Thymus (tissue), 11 donors: ENCODE data around the gene CYP4F12. TPM values are rescaled to one million over a fixed set of nuclear protein-coding genes. Genes with fewer than 3 reads are reported as not detected.

Experiments
- DNase-seq, 9 donors: peaks; one replicate each; pipeline ENCODE4 v3.0.0-alpha.2; 2013; ENCODE audit warnings: low spot score in 9 of 9, low read depth in 6 of 9, missing footprints in 1 of 9
- H3K27ac ChIP-seq, 2 donors: one replicate each; pipeline ENCODE4 v1.5.1; 2013; ENCODE audit warnings: control low read depth in 1 of 2, low read depth in 1 of 2, low read length in 1 of 2, mild to moderate bottlenecking in 1 of 2, moderate library complexity in 1 of 2
- H3K27me3 ChIP-seq, 2 donors: one replicate each; pipeline ENCODE4 v1.5.1; 2013; ENCODE audit warnings: low read length in 1 of 2; ENCODE audit not compliant: control insufficient read depth in 2 of 2, insufficient read depth in 1 of 2
- H3K36me3 ChIP-seq, 2 donors: one replicate each; pipeline ENCODE4 v1.5.1; 2013; ENCODE audit warnings: low read length in 1 of 2, mild to moderate bottlenecking in 1 of 2, moderate library complexity in 1 of 2; ENCODE audit not compliant: control insufficient read depth in 2 of 2, insufficient read depth in 2 of 2
- H3K4me1 ChIP-seq, 2 donors: one replicate each; pipeline ENCODE4 v1.5.1; 2013; ENCODE audit warnings: low read length in 2 of 2; ENCODE audit not compliant: control insufficient read depth in 2 of 2, insufficient read depth in 2 of 2
- H3K4me3 ChIP-seq, 2 donors: one replicate each; pipeline ENCODE4 v1.5.1; 2013; ENCODE audit warnings: low read length in 2 of 2, control low read depth in 1 of 2, mild to moderate bottlenecking in 1 of 2
- H3K9me3 ChIP-seq, 2 donors: one replicate each; pipeline ENCODE4 v1.5.1; 2013; ENCODE audit warnings: low read length in 1 of 2, mild to moderate bottlenecking in 1 of 2; ENCODE audit not compliant: control insufficient read depth in 2 of 2, insufficient read depth in 1 of 2
- WGBS: extraction: QIAGEN DNeasy Blood & Tissue Kit; methylation state at CpG from one replicate; pipeline ENCODE4 v1.1.7; 2013; 5-methylcytosine and 5-hydroxymethylcytosine counted together
- polyA plus RNA-seq: library from polyadenylated mRNA; stranded (reverse); fragments of 200-250 nt; gene quantifications from one replicate; pipeline ENCODE4 v1.2.3, GENCODE V29; 2013
- total RNA-seq: library from RNA; stranded (reverse); fragments of 120-200 nt; gene quantifications from one replicate; pipeline ENCODE4 v1.2.4, GENCODE V29; 2013
- donor health status: healthy.

Gene CYP4F12
- total and polyA plus RNA-seq, 2 donors, result 1.4 to 6.8 TPM

DNA sequence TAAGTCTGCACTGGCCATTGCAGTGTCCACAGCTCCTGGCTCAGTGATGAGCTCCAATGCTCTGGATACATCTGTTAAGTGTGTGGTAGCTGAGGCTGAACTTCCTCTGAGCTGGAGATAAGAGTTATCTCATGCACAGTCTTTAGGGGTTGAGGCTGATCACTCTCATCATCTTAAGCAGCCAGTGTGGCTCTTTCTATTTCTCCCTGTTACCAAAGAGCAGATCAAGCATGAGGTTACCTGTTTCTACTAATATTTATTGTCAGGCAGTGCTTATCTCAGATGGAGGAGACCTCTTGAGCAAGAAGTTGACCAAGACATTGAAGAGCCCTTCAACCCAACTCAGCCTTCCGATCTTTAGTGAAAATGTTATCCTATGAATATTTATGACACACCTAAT is 48.4 kb downstream of the CYP4F12 start:
- H3K4me1 ChIP-seq, result no peaks in the 10 kb centered on the region
- H3K9me3 ChIP-seq, result peaks cover 0 to 1% of the 10 kb centered on the region in 2 donors
- peaks cover 0 to 7% of the 10 kb centered on the region in 2 donors for H3K27me3 ChIP-seq
- no peak overlapping the region for H3K27ac ChIP-seq
- 93% methylated on average over 1 of the region's 1 CpG for WGBS
- DNase-seq, result no peak
- H3K36me3 ChIP-seq, result no peaks in the 10 kb centered on the region
- H3K4me3 ChIP-seq, result no peak overlapping the region

DNA sequence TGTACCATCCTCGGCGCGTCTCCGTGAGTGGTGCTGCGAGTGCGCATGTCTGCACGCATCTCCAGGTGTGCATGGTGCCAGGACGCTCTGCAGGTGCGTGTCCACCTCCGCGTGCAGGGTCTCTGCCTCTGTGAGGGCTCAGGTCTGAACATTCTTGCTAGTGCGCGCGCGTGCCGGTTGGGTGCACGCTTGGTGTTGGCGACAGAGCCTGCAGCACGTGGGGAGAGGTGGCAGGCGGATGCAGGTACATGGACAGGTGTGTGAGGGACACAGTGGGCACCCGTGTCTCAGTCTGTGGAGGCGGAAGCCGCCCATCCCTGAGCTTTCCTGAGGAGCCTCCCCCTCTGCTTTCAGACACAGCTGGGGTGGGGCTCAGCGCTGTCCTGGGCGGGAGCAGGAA is 50.1 kb downstream of the CYP4F12 start:
- peaks cover 0 to 1% of the 10 kb centered on the region in 2 donors for H3K9me3 ChIP-seq
- no peak overlapping the region for H3K4me3 ChIP-seq
- no peak for DNase-seq
- H3K4me1 ChIP-seq, result no peaks in the 10 kb centered on the region
- WGBS, result 33% methylated on average over 25 of the region's 25 CpGs
- H3K27me3 ChIP-seq, result peaks cover 0 to 7% of the 10 kb centered on the region in 2 donors
- H3K36me3 ChIP-seq, result no peaks in the 10 kb centered on the region
- no peak overlapping the region for H3K27ac ChIP-seq

DNA sequence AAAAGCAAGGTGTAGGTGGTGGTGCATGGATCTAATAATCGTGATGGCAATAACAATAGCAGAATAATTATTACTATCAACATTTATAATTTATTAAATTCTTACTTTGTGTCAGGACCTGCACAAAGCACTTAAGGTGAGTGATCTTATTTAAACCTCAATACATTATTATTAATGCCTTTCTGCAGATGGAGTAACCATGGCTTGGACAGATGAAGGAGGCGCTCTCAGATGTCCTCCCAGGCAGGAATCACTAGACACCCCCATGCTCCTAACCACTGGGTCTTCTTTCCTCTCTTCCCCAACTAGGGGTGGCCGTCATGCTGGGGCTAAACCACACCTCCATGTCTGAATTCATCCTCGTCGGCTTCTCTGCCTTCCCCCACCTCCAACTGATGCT is 54.8 kb downstream of the CYP4F12 start, which contains the start of gene OR10H2:
Gene OR10H2 (plus strand): TSS at position 301 of the 400 bp plus-strand sequence. CDS start 20 bp downstream, at position 321.
- no peak for DNase-seq
- WGBS, result 81% methylated on average over 5 of the region's 5 CpGs
- H3K36me3 ChIP-seq, result no peaks in the 10 kb centered on the region
- peaks cover 0 to 7% of the 10 kb centered on the region in 2 donors for H3K27me3 ChIP-seq
- H3K9me3 ChIP-seq, result peaks cover 0 to under 1% of the 10 kb centered on the region in 2 donors
- no peaks in the 10 kb centered on the region for H3K4me1 ChIP-seq
- H3K27ac ChIP-seq, result no peak within 1 kb of the TSS
- H3K4me3 ChIP-seq, result no peak within 1 kb of the TSS

DNA sequence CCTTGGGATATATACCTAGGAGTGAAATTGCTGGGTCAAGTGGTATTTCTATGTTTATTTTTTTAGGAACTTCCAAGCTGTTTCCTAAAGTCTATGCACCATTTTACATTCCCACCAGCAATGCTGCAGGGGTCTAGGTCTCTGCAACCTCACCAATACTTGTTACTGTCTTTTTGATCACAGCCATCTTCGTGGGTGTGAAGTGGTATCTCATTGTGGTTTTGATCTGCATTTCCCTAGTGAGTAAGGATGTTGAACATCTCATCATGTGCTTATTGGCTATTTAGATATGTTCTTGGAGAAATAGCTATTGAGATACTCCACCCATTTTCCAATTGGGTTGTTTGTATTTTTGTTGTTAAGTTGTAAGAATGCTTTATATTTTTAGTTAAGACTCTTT is 57.7 kb downstream of the CYP4F12 start:
- DNase-seq, result no peak
- H3K27ac ChIP-seq, result no peak overlapping the region
- no peaks in the 10 kb centered on the region for H3K36me3 ChIP-seq
- no peaks in the 10 kb centered on the region for H3K9me3 ChIP-seq
- H3K27me3 ChIP-seq, result peaks cover 0 to 2% of the 10 kb centered on the region in 2 donors
- WGBS, result 21% methylated on average over 1 of the region's 1 CpG
- no peaks in the 10 kb centered on the region for H3K4me1 ChIP-seq
- H3K4me3 ChIP-seq, result no peak overlapping the region

DNA sequence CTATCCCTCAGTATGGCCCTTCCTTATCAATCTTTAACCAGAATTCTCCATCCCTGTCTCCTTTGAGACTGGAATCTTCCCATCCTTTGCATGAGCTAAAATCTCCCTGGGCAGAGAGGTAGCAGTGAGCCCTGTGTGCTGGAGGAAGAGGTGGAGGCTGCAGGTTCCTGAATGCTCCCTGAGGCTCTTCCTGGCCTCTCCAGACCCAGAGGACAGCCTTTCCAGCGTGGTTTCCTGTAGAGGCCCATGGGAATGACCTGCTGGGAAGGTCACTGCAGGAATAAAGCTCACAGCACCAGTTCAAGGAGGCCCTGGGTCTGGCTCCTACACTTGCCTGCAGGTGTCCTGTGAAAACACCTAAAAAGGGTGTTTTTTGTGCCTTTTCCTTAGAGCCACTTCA is 59.5 kb downstream of the CYP4F12 start:
- H3K36me3 ChIP-seq, result no peaks in the 10 kb centered on the region
- H3K27ac ChIP-seq, result no peak overlapping the region
- peaks cover 0 to 2% of the 10 kb centered on the region in 2 donors for H3K27me3 ChIP-seq
- DNase-seq, result no peak
- WGBS, result 16% methylated on average over 1 of the region's 1 CpG
- H3K4me1 ChIP-seq, result no peaks in the 10 kb centered on the region
- H3K9me3 ChIP-seq, result no peaks in the 10 kb centered on the region
- H3K4me3 ChIP-seq, result no peak overlapping the region

DNA sequence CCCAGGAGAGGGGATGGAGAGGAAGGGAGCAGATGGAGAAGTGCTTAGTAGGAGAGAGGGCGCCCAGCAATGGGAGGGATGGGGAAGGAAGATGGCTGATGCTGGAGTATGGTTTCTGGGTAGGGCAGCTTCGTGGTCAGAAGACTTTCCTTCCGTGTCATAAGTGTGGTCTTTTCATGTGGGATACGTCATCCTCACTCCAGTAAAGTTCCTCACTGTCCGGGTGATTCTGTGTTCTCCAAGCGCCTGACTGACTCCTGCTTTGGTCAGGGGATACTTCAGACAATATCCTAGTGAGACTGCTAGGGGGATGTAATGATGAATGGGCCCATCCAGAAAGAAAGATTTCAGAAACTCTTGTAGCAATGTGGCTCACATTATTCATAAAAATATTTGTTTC is 61.0 kb downstream of the CYP4F12 start:
- 72% methylated on average over 6 of the region's 6 CpGs for WGBS
- DNase-seq, result no peak
- H3K27ac ChIP-seq, result no peak overlapping the region
- no peaks in the 10 kb centered on the region for H3K9me3 ChIP-seq
- no peak overlapping the region for H3K4me3 ChIP-seq
- H3K4me1 ChIP-seq, result no peaks in the 10 kb centered on the region
- H3K36me3 ChIP-seq, result no peaks in the 10 kb centered on the region
- peaks cover 0 to 2% of the 10 kb centered on the region in 2 donors for H3K27me3 ChIP-seq

DNA sequence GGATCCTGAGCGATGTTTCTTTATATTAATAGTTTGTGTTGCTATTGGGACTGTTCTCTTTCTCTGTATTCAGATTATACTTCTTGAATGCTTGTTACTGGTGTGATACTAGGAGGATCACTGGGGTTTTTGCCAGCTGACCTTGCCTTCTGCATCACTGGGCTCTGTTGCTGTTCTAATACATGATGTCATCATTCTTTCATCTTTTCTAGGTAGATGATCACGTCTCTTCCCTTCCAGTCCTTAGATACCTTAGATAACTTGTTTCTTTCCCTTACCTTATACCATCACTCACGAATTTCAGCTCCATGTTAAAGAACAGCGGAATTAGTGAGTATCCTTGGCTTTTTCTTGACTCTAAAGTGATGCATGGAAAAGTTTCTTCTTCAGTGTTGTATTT is 64.8 kb downstream of the CYP4F12 start, which contains the start of gene OR10H3:
Gene OR10H3 (plus strand): TSS at position 264 of the 400 bp plus-strand sequence. CDS start 3,408 bp downstream, outside the sequence.
- Histone ChIP-seq H3K36me3 (no peaks in the 10 kb centered on the region), H3K27me3 (peaks cover 0 to 2% of the 10 kb centered on the region in 2 donors), H3K9me3 (peaks cover 0 to 8% of the 10 kb centered on the region in 2 donors), H3K4me3 (no peak within 1 kb of the TSS), H3K27ac (no peak within 1 kb of the TSS), H3K4me1 (no peaks in the 10 kb centered on the region)
- no peak for DNase-seq
- WGBS, result 71% methylated on average over 4 of the region's 4 CpGs

DNA sequence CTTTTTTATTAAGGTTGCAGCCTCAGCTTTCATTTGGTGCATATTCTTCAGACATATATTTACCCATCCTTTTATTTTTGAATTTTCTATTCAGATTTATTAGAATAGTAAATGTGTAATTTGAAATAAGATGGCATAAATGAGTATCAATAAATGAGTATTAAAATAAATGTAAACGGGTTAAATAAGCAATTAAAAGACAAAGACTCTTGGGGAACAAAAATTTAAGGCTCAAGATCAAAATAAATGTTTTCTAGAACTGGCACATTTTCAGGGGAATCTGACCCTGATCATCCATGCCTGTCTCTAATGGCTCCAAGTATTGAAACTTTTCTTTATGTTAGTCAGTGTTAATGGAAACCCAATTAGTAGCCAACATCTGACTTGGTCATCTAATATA is 67.9 kb downstream of the CYP4F12 start:
- Histone ChIP-seq H3K27ac (no peak overlapping the region), H3K36me3 (no peaks in the 10 kb centered on the region), H3K4me1 (no peaks in the 10 kb centered on the region), H3K4me3 (no peak overlapping the region), H3K9me3 (peaks cover 0 to 8% of the 10 kb centered on the region in 2 donors), H3K27me3 (no peaks in the 10 kb centered on the region)
- DNase-seq, result no peak
- WGBS, result 86% methylated on average over 1 of the region's 1 CpG
